ENCODE measurements around the gene MPND.

Gene MPND

DNA sequence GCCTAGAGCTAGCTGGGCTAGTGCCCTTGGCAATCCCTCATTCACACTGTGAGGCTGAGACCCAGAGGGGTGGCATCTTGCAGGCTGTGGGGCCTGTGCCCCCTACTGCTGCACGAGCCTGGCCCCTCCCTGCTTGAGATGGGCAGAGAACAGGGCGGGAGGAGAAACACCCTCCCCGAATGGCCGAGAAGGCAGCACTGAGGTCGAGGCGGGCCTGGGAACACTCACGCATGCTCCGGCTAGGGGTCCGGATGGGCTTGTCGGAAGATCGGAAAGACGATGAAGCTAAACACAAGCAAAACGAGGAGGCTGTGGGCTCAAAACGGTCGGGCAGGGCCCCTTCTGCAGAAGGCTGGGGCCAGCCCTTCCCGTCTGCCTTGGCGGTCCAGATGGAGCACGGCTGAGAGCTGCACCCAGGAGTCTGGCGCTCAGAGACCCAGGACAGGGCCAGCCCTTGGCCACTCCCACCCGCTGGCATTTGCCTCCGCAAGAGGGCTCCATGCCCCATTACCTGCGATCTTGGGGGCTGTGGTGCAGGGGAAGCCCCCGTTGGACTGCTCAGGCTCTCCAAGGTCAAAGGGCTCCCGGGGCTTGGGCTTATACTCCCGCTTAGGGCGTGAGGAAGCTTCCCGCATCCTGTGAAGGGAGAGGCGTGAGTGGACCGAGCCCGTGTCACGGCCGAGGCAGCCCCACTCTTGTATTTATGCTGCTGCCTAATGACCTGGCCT, 18.9 kb downstream of the MPND start:
- DNase-seq: no peak
- in situ Hi-C loops (cut with MboI; ENCODE audit: low pct_unique_long_range_greater_than_20kb, low sequenced_read_pairs): no loop called here

DNA sequence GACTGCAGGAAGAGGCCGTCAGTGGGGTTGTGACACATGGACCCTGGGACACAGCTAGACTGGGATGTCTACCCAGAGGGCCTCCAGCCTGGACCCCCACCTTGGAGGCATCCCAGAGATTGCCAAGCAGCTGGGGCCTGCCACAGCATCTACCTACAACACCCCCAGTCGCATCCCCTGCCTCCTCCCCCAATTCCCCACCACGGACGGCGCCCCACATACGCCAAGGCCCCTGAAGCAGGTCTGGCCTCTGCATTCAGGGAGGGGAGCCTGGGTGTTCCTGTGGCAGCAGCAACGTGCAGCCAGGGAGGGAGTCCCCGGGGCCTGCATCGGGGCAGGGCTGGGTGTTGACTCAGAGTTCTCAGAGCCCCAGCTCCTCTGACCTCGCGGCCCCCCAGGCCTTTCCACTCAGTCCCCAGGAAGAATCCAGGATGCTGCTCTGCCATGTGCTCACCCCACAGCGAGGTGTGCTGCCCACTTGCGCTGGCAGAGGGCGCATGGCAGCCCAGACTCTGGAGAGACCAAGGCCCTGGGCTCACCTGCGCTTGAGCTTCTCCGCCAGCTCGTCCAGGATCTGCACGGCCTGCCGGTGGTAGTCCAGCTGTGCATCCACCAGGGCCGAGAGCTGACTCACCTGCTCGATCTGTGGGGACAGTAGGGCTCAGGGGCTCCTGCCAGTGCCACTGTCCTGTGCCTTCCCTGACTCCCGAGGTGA, 19.6 kb downstream of the MPND start:
- in situ Hi-C loops (cut with MboI; ENCODE audit: low pct_unique_long_range_greater_than_20kb, low sequenced_read_pairs): no loop called here
- no peak for DNase-seq

DNA sequence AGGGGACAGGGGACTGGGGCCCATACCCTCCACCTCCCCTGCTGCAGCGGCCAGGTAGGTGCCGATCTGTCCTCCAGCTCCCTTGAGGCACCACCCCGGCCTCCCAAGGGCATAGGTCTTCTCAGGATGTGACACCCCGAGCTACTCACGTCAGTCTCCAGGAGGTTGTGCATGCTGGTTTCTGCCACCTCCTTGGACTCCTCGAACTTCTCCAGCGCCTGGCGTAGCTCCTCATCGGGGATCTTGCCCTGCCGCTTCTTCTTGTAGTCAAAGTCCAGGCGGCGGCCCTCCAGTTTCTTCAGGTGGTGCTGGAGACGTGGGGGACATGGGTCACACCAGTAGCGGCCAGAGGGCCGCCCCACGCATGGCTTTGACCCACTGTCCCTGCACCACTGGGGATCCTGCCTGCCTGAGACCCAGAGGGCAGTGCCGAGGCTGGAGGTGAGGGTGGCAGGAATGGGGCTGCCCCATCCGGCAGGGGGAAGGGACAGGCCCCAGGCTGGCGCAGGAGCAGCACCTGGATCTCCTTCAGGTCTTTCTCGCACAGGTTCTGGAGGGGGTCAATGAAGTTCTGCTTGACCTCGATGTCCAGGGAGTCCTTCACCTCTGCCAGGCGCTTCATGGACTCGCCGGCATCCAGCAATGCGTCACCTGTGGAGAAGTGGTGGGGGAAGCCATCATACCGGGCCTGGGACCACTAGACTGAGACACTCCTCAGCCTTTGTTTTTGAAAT, 20.4 kb downstream of the MPND start:
- no peak for DNase-seq
- in situ Hi-C loops (cut with MboI; ENCODE audit: low pct_unique_long_range_greater_than_20kb, low sequenced_read_pairs): no loop called here

DNA sequence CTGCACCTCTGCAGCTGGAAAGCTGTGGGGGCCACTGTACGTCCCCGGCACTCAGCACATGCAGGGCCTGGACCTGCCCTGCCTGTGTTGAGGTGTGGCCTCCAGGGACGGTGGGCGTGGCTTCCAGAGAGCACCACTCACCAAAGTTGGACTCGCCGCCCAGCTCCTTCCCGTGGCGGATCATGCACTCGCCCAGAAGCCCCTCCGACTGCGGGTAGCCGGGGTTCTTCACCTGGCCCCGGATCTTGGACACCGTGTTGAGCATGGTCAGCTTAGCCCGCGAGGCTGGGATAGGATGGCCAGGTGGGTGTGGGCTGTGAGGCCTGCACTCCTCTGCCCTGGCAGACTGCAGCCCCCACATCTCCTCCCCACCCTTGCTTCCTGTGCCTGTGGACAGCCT, 22.0 kb downstream of the MPND start:
- in situ Hi-C loops (cut with MboI; ENCODE audit: low pct_unique_long_range_greater_than_20kb, low sequenced_read_pairs): no loop called here
- no peak for DNase-seq

DNA sequence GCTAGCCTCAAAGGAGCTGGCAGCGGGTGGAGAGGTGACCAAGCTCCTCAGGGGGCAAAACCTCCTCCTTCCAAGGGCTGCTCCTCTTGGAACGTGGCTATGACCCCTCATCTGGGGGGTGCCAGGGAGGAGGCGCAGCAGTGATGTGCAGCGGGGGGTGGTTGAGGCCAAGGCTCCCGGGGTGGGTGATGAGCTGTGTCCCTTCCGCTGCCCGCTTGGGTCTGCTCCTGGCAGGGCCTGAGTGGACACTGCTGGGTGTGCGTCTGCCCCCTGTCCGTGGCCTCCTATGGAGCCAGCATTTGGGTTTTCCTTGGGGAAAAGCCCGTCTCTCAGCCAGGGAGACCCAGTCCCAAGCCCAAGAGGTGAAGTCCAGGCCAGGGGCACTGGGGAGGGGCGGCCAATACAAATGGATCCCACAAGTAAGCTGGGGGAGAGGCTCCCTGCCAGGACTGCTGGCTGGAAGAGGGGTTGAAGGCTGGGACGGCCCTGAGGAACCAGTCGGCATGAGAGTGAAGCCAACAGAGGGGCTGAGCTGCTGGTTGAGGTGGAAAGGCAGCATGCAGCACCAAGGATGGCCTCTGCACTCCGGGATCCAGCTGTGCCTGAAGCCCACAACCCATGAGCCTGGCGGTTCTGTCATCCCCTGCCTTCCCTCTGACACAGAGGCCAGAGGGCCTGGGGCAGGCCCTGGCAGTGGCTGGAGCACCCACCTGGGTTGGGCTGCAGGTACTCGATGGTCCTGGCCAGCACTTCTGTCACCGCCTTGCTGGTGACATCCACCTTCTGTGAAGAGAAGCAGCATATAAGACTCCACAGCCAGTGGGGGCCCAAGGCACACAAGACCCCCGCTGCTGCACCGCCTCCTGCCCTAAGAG, 22.7 kb downstream of the MPND start:
- DNase-seq: no peak
- in situ Hi-C loops (cut with MboI; ENCODE audit: low pct_unique_long_range_greater_than_20kb, low sequenced_read_pairs): no loop called here

DNA sequence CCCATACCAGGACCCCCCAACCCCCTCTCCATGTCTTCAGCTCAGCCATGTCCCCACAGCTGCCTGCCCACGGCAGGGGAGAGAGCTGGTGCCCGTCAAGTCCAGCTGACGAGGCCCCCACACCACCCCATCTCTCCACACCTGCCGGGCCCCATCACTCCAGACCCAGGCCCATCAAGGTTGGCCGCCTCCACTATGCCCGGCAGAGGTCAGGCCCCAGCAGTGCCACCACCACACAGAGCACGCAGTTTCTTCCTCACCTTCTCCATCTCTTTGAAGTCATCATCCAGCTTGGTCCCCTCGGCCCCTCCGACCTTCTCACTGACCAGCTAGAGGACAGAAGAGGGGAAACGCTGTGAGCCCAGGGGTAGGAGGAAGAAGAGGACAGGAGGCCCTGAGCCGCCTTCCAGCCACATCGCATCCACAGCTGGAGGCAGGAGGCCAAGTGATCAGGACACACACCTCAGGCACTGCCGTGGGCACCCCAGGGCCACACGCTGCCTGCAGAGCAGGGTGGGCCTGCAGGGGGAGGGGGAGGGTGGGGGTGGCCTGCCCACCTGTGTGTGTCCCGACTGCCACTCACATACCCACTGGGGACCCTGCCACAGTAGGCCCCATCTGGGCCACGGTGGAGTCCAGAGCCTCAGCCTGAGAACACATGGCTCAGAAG, 23.4 kb downstream of the MPND start:
- in situ Hi-C loops (cut with MboI; ENCODE audit: low pct_unique_long_range_greater_than_20kb, low sequenced_read_pairs): no loop called here
- DNase-seq: no peak

DNA sequence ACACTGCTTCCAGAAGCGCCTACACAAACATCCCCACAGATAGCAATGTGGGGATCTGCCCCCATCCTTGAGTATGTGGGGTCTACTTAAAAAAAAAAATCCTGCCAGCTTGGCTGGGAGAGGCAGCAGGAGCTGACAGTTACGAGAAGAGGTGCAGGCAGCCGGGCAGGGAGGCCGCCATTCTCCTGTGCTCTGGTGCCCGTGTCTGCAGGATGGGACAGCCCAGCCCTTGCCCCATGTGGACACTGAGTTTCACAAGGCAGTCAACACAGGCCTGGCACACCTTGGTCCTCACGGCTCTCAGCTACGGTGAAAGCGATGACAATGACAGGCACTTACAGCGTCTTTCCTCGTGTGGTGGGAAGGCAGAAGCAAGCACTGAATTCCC, 24.0 kb downstream of the MPND start:
- in situ Hi-C loops (cut with MboI; ENCODE audit: low pct_unique_long_range_greater_than_20kb, low sequenced_read_pairs): no loop called here
- DNase-seq: no peak

DNA sequence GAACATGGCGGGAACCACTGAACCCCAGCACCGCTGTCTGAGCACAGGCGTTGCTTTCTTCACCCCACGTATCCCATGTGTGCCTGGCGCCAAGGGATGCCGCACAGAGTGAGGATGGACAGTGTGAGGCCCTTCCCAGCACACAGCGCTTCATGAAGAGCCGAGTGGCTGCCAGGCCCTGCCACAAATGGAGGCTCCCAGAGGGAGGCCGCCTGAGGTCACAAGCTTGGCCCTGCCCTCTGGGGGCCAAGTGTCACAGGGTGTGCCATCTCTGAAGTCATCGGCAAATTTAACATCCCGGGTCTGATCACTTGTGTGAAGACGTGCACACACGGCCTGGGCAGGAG, 24.4 kb downstream of the MPND start:
- DNase-seq: no peak
- in situ Hi-C loops (cut with MboI; ENCODE audit: low pct_unique_long_range_greater_than_20kb, low sequenced_read_pairs): no loop called here

DNA sequence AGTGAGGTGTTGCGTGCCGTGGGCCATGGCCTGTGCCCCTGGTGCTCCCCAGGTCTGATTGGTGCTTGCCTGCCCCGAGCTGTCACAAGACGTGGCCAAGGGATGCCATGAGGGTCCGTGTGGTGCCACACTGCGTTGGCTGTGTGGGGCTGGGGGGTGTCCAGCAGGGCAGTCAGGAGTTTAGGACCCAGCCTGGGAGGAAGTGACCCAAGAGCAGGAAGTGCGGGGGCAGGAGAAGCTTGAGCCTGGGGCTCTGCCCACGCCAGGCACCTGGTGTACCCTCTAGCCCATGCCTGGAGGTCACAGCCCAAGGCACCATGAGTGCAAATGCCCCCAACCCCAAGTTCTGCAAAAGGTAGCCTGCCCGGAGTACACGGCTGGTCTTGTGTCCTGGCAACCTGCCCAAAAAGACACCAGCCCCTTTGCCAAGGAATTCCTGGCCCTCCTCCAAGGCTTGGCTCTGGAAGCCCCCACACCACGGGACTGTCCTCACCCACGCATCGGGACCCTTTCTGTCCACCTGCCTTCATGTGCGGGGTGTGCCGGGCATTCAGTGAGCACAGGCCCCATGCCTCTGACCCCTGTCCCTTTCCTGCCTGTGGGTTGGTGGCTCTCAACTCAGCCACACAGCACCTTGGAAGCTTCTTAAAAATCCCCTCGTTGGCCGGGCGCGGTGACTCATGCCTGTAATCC, 24.9 kb downstream of the MPND start:
- in situ Hi-C loops (cut with MboI; ENCODE audit: low pct_unique_long_range_greater_than_20kb, low sequenced_read_pairs): no loop called here
- DNase-seq: no peak

DNA sequence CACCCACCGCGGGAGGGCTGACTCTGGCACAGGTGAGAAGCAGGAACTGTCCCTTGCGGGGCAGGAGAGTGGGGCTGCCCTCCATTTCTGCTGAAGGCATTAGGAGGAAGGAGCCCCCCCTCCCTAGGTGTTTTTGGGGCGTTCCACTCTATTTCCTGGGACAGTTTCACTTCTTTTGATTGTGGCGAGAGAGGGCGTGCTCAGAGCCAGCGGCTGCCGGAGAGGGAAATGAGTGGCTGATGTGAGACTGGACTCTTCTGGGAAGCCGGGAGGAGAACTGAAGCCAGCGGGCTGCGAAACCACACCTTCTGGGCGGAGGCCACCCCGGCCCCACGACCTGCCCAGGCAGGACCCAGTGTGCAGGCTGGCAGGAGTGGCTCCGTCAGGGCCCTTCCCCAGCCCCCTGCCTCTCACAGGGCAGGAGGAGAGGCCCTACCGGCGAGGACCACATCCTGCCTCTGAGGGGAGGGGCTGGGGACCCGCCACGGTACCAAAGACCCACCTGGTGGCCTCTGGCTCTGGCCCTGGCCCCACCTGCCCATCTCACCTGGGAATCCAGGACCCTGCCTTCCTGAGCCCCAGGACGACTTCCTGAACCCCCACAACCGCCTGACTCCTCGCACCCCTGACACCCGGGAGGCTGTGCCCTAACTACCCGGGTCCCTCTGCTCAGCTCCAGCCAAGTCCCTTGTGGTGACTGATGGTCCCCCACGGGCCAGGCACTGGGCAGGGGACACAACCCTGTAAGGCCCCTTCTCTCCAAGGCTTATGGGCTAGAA, 25.9 kb downstream of the MPND start:
- peak; percentile 75 for DNase-seq
- in situ Hi-C loops (cut with MboI; ENCODE audit: low pct_unique_long_range_greater_than_20kb, low sequenced_read_pairs): no loop called here

DNA sequence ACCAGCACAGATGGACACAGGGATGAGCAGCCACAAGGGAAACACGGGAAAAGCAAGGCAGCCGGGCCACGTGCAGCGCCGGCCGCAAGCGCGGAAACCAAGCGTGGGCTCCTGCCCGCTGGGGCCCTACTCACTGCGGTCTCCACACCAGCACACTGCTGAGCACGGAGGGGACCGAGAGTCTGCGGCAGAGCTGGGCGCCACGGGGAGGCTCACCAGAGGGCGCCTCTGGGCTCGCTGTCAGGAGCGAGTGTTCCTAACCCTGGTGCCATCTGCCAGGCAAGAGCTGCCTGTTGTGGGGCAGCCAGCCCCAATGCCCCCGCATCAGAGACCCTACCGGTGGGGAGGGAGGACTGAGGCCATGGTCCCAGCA, 26.5 kb downstream of the MPND start:
- DNase-seq: peak; percentile 79
- in situ Hi-C loops (cut with MboI; ENCODE audit: low pct_unique_long_range_greater_than_20kb, low sequenced_read_pairs): no loop called here

DNA sequence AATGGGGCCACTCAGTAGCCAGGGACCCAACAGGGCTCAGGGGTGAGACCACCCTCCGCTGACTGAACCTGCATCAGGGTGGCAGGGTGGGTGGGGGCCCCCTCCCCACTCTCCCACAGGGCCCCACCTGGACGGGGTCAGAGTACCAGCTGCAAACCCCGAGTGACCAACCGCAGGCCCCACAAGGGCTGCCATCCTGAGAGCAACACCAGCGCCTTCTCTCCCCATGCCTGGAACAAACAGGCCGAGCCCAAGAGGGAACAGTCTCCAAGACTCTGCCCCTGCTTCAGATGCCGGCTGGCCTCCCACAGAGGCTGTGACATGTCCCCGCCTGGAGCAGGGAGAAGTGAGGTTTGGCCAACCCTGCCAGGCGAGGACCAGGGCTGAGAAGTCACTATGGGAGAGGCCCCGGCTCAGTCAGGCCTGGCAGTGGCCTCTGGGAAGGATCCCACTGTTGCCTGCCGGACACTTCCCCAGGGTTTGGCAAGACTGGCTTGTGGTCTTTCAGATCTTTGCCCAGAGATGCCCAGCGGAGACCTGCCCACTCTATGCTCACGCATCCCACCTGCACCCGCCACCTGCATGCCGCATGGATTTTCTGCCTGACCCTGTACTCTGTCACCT, 27.2 kb downstream of the MPND start:
- in situ Hi-C loops (cut with MboI; ENCODE audit: low pct_unique_long_range_greater_than_20kb, low sequenced_read_pairs): no loop called here
- no peak for DNase-seq

DNA sequence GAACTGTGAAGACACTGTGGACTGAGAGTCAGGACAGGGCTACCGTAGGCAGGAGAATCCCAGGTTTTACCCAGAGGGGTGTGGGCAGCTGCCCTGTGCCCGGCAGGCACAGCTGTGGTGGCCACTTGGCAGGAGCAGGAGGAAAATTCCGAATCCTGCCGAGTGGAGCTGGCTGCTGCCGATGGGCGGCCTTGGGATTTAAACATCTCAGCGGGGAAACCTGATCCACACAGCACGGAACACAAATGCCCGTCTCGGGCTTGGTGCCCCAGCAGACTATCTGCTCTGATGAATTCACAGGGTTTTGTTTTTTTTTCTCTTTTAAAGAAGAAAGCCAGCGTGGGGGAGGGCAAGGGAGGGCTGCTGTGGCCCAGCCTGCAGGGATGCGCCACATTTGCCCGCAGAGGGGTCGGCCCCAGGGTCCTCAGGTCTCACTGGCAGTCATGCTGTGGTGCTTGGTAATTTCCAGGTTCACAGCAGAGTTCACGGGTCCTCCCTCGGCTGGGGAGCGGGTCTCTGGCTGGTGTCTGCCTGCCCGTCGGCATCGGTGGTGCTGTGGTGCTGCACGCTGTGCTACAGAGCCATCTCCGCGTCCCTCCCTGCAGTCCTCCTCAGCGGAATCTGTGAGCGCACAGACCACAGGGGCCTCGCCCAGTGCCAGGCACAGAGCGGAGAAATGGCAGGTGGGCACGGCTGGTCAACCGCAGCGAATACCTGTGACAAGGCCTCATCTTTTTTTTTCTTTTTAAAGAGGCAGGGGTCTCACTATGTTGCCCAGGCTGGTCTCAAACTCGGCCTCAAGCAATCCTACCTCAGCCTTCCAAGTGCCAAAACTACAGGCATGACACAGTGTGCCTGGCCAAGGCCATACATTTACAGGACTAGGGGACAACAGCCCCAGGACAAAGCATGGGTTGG, 28.1 kb downstream of the MPND start:
- in situ Hi-C loops (cut with MboI; ENCODE audit: low pct_unique_long_range_greater_than_20kb, low sequenced_read_pairs): no loop called here
- no peak for DNase-seq

DNA sequence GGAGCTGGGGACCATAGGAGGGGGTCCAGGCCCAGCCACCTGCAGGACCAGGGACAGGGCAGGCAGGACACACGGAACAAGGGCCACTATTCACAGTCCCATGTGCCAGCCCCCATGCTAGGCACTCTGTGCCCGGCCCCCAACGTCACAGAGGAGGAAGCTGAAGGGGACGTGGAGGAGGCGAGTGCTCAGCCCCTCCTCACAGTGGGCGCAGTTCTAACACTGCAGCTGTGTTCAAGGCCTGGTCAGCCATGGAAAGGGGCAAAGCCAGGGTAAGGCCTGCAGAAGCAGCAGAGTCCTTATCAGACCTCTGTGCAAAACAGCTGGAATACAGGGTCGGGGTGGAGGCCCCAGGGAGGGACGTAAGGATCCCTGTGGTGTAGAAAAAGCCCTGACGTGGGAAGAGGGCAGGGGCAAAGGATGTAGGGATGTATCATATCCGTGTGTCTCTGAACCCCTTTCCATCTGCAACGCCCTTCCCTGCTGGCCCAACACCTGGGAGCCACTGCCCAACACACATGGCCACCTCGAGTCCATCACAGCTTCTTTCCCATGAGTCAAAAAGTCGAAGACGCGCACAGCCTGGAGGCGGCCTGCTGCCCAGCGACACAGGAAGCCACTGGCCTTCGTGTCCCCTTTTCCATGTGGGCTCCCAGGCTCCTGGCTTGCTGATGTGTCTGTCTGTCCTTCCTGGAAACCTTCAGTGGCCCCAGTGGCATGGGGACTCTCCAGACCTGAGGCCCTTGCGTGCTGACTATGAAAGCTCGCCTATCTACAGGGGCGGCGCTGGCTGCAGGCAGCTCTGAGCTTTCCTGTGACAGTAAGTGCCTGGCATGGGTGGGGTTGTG, 29.0 kb downstream of the MPND start:
- in situ Hi-C loops (cut with MboI; ENCODE audit: low pct_unique_long_range_greater_than_20kb, low sequenced_read_pairs): no loop called here
- no peak for DNase-seq

DNA sequence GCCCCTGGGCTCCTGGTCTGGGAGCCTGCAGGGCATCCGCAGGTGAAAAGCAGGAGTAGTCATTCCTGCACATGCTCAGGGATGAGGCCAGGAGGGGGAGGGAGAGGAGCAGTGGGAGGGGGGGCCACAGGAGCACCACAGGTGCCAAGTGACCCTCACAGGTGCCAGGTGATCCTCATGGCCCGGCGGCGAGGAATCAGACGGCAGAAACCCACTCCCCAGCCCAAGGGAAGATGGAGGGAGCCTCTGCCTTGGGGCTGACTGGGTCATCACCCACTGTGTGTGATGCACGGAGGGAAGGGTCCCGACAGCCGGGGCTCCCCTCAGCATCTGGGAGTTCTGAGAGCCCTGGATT, 29.6 kb downstream of the MPND start:
- DNase-seq: no peak
- in situ Hi-C loops (cut with MboI; ENCODE audit: low pct_unique_long_range_greater_than_20kb, low sequenced_read_pairs): no loop called here
